Neuron (in vitro differentiated cells): ENCODE results near the gene TMEM79.

Experiments used
- H2AFZ ChIP-seq: one replicate; pipeline ENCODE4 v1.6.1; 2013; ENCODE audit warnings: low read depth, mild to moderate bottlenecking, inconsistent platforms, low read length, moderate library complexity
- H3K27me3 ChIP-seq: one replicate; pipeline ENCODE4 v1.6.1; 2013; ENCODE audit warnings: low read length; ENCODE audit not compliant: insufficient read depth
- H3K36me3 ChIP-seq: one replicate; pipeline ENCODE4 v1.6.1; 2013; ENCODE audit warnings: low read length; ENCODE audit not compliant: insufficient read depth
- H3K4me1 ChIP-seq: one replicate; pipeline ENCODE4 v1.6.1; 2013; ENCODE audit warnings: low read length; ENCODE audit not compliant: insufficient read depth
- H3K4me3 ChIP-seq: 2 replicates; pipeline ENCODE4 v1.5.1; 2013; ENCODE audit warnings: mild to moderate bottlenecking, low read length, moderate library complexity
- H3K9me3 ChIP-seq: one replicate; pipeline ENCODE4 v1.6.1; 2013; ENCODE audit warnings: low read length

Gene TMEM79

GRCh38 chr1:156338180-156338976, 54.3 kb downstream of the TMEM79 start, which contains the start of the genes CCT3 and TSACC:
Gene CCT3 (minus strand): TSS chr1:156338292. CDS start chr1:156338184, 108 bp downstream.
Gene TSACC (plus strand): TSS chr1:156338526. CDS start chr1:156339758, 1,232 bp downstream.
- H3K4me3 ChIP-seq = peak within 1 kb of the TSS; percentile 69
- peaks cover 15% of the 10 kb centered on the region for H3K4me1 ChIP-seq
- H3K36me3 ChIP-seq = peaks cover 28% of the 10 kb centered on the region
- H3K9me3 ChIP-seq = no peaks in the 10 kb centered on the region
- no peaks in the 10 kb centered on the region for H3K27me3 ChIP-seq
- peak within 1 kb of the TSS; percentile 83 for H2AFZ ChIP-seq
